Tibial nerve (tissue), 4 donors: ENCODE measurements around the gene ARID5A. TPM values are rescaled to one million over a fixed set of nuclear protein-coding genes. Genes with fewer than 3 reads are reported as not detected.

ENCODE experiments used
- DNase-seq, 2 donors: peaks; one replicate each; pipeline ENCODE4 v3.0.0-alpha.2; 2019; ENCODE audit warnings: low spot score in 2 of 2
- H3K27ac ChIP-seq, 4 donors: fragments of 200-600 bp; sonication (generic) in 3 of 4; one replicate each; pipeline ENCODE4 v1.5.1; 2017 to 2019; ENCODE audit warnings: mild to moderate bottlenecking in 1 of 4
- H3K27me3 ChIP-seq, 2 donors: fragments of 200-600 bp; sonication (generic) in 1 of 2; one replicate each; pipeline versions ENCODE4 v1.5.1 to v1.6.0; 2017 to 2019
- H3K36me3 ChIP-seq, 3 donors: fragments of 200-600 bp; sonication (generic); one replicate each; pipeline ENCODE4 v1.5.1; 2018 to 2019
- H3K4me1 ChIP-seq, 4 donors: fragments of 200-600 bp; sonication (generic) in 3 of 4; one replicate each; pipeline ENCODE4 v1.5.1; 2017 to 2019
- H3K4me3 ChIP-seq, 4 donors: fragments of 200-600 bp; sonication (generic) in 3 of 4; one replicate each; pipeline ENCODE4 v1.5.1; 2017 to 2019; ENCODE audit warnings: mild to moderate bottlenecking in 1 of 4, moderate library complexity in 1 of 4
- H3K9me3 ChIP-seq, 4 donors: fragments of 200-600 bp; sonication (generic) in 3 of 4; one replicate each; pipeline ENCODE4 v1.5.1; 2017 to 2019
- EP300 ChIP-seq, 2 donors: sonication (generic); formaldehyde crosslinking; IDR thresholded peaks; one replicate each; pipeline ENCODE4 v1.6.1; 2017; ENCODE audit warnings: antibody characterized with exemption in 2 of 2, mild to moderate bottlenecking in 1 of 2
- POLR2A ChIP-seq, 2 donors: fragments of 450-650 bp; IDR thresholded peaks; one replicate each; pipeline ENCODE4 v1.6.1; 2017; ENCODE audit warnings: antibody characterized with exemption in 2 of 2, mild to moderate bottlenecking in 2 of 2, moderate library complexity in 2 of 2
- WGBS, 2 donors: methylation state at CpG; one replicate each; pipeline ENCODE4 v1.1.5; 2018; 5-methylcytosine and 5-hydroxymethylcytosine counted together
- total RNA-seq, 4 donors: library from RNA; depleted of rRNA; stranded (reverse); fragments of >200 nt; gene quantifications; one replicate each; pipeline ENCODE4 v1.1.0, GENCODE V29; 2016
- TF ChIP-seq, protein P1 (sequence below), 5 experiments: fragments of 200-600 bp in 3 of 5; fragments of 450-650 bp in 2 of 5; sonication (generic) in 3 of 5; IDR thresholded peaks; one replicate each; pipeline ENCODE4 v1.5.1; 2016 to 2019; ENCODE audit warnings: antibody characterized with exemption in 5 of 5, mild to moderate bottlenecking in 3 of 5, moderate library complexity in 2 of 5

The ARID5A gene
- total RNA-seq, 4 donors from 2014 or later = 23.8 to 56.4 (median 40.3) TPM

- H3K4me1 ChIP-seq = no peaks in the 10 kb centered on the region
- H3K27ac ChIP-seq = no peak overlapping the region
- DNase-seq = no peak
- H3K4me3 ChIP-seq = no peak overlapping the region
- TF ChIP-seq, protein P1, sequence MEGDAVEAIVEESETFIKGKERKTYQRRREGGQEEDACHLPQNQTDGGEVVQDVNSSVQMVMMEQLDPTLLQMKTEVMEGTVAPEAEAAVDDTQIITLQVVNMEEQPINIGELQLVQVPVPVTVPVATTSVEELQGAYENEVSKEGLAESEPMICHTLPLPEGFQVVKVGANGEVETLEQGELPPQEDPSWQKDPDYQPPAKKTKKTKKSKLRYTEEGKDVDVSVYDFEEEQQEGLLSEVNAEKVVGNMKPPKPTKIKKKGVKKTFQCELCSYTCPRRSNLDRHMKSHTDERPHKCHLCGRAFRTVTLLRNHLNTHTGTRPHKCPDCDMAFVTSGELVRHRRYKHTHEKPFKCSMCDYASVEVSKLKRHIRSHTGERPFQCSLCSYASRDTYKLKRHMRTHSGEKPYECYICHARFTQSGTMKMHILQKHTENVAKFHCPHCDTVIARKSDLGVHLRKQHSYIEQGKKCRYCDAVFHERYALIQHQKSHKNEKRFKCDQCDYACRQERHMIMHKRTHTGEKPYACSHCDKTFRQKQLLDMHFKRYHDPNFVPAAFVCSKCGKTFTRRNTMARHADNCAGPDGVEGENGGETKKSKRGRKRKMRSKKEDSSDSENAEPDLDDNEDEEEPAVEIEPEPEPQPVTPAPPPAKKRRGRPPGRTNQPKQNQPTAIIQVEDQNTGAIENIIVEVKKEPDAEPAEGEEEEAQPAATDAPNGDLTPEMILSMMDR (IDR thresholded peaks at IDR 0.05) = no peak
- TF ChIP-seq EP300 (IDR thresholded peaks at IDR 0.05) = no peak
- TF ChIP-seq POLR2A (IDR thresholded peaks at IDR 0.05) = no peak
- WGBS, 2 donors = 71 to 88% methylated on average over 5 of the region's 5 CpGs
- no peaks in the 10 kb centered on the region for H3K9me3 ChIP-seq
- H3K36me3 ChIP-seq = peaks cover 0 to 12% (median 0%) of the 10 kb centered on the region in 3 donors
- H3K27me3 ChIP-seq = no peaks in the 10 kb centered on the region
Observed at GRCh38 chr2:96577501-96577900, 40.9 kb downstream of the ARID5A start.

DNA sequence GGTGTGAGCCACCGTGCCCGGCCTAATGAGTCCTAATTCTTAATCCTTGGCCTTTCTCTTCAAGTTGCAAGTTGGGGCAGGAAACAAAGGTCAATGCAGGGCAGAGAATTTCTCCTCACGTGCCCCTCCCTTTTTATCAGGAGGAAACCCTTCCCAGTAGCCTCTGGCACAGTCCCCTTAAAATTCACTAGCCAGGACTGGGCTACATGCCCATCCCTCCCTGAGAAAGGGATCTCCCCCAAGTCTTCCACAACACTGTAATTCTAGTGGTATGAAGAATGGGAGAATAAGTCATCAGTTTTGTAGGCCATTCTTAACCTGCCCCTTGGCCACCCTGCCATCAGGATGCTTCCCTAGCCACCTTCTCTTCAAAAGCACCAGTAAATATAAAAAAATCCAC lies 42.2 kb downstream of the ARID5A start:
- TF ChIP-seq, protein P1 (IDR thresholded peaks at IDR 0.05) = no peak
- TF ChIP-seq EP300 (IDR thresholded peaks at IDR 0.05) = no peak
- no peak for TF ChIP-seq POLR2A (IDR thresholded peaks at IDR 0.05)
- DNase-seq = no peak
- WGBS, 2 donors = 60 to 65% methylated on average over 3 of the region's 3 CpGs
- Histone ChIP-seq H3K4me1 (no peaks in the 10 kb centered on the region), H3K27me3 (no peaks in the 10 kb centered on the region), H3K9me3 (no peaks in the 10 kb centered on the region), H3K36me3 (peaks cover 0 to 8% (median 0%) of the 10 kb centered on the region in 3 donors), H3K27ac (no peak overlapping the region), H3K4me3 (no peak overlapping the region)

DNA sequence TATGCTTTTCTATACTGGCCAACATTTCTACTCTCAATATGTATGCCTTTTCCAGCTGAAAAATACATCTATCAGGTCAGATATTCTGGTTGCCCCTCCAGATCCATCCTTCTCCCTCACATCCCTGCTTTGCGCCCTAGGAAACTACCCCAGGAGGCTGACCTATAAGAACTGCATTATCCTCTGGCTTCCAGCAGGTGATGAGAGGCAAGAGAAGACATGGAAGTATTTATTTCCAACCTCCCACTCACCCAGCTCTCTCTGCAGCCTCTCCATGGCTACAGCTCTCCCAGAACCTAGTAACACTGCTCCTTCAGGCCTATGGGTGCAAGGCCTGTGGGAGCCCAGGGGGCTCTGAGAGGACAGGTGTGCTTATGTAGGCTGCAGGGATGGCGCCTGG lies 42.9 kb downstream of the ARID5A start:
- TF ChIP-seq EP300 (IDR thresholded peaks at IDR 0.05) (no peak), POLR2A (IDR thresholded peaks at IDR 0.05) (no peak)
- TF ChIP-seq, protein P1 (IDR thresholded peaks at IDR 0.05) = no peak
- H3K27ac ChIP-seq = no peak overlapping the region
- H3K4me1 ChIP-seq = no peaks in the 10 kb centered on the region
- H3K27me3 ChIP-seq = no peaks in the 10 kb centered on the region
- H3K36me3 ChIP-seq = peaks cover 0 to 14% (median 0%) of the 10 kb centered on the region in 3 donors
- no peak overlapping the region for H3K4me3 ChIP-seq
- H3K9me3 ChIP-seq = no peaks in the 10 kb centered on the region
- no peak for DNase-seq
- WGBS, 2 donors = 97 to 100% methylated on average over 2 of the region's 2 CpGs

DNA sequence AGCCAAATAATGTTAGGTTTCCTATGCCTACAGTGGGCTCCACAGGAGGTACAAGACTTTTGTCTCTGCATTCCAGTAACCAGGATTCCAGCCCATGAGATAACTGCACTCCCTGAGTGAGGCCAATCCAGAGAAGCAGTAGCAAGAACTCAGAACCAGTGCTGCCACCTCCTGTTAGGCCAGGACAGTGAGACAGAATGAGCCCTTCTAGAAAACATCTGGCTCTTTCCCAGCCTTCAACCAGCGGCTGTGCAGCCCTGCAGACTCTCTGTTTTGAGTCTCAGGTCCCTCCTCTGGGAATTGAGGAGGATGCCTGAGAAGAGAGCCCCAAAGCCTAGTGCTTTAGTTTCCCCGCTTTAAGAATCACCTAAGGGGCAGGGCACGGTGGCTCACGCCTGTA lies 44.2 kb downstream of the ARID5A start:
- no peak for DNase-seq
- no peaks in the 10 kb centered on the region for H3K27me3 ChIP-seq
- no peak overlapping the region for H3K4me3 ChIP-seq
- H3K36me3 ChIP-seq = peaks cover 0 to 21% (median 0%) of the 10 kb centered on the region in 3 donors
- no peaks in the 10 kb centered on the region for H3K4me1 ChIP-seq
- no peaks in the 10 kb centered on the region for H3K9me3 ChIP-seq
- TF ChIP-seq EP300 (IDR thresholded peaks at IDR 0.05) = no peak
- TF ChIP-seq POLR2A (IDR thresholded peaks at IDR 0.05) = no peak
- TF ChIP-seq, protein P1 (IDR thresholded peaks at IDR 0.05) = no peak
- 79 to 94% methylated on average over 4 of the region's 4 CpGs for WGBS, 2 donors
- H3K27ac ChIP-seq = no peak overlapping the region

DNA sequence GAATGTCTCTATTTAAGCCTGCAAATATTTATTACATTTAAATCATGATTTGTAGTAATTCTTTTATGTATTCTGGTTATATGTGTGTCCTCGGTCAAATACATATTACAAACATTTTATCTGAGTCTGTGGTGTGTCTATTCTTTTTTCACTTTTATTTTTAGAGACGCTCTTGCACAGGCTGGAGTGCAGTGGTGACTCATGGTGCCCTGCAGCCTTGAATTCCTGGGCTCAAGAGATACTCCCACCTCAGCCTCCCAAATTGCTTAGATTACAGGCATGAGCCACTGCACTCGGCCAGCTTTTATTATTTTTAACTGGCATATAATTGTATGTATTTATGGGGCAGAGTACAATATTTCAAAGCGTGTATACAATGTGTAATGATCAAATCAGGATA lies 47.5 kb downstream of the ARID5A start:
- Histone ChIP-seq H3K27me3 (no peaks in the 10 kb centered on the region), H3K4me3 (no peak overlapping the region), H3K9me3 (no peaks in the 10 kb centered on the region), H3K4me1 (no peaks in the 10 kb centered on the region), H3K27ac (no peak overlapping the region), H3K36me3 (peaks cover 0 to 38% (median 0%) of the 10 kb centered on the region in 3 donors)
- TF ChIP-seq POLR2A (IDR thresholded peaks at IDR 0.05) (no peak), EP300 (IDR thresholded peaks at IDR 0.05) (no peak)
- TF ChIP-seq, protein P1 (IDR thresholded peaks at IDR 0.05) = no peak
- WGBS, 2 donors = 89 to 92% methylated on average over 4 of the region's 4 CpGs
- DNase-seq = no peak
